Natural killer cell treated with Interleukin-12 subunit alpha and Interleukin-12 subunit beta and Interleukin-15 and Interleukin-18, amount 100 ng/mL, for 72 hours (primary cell): ENCODE data around the gene DCAF12L2. TPM values are rescaled to one million over a fixed set of nuclear protein-coding genes. Genes with fewer than 3 reads are reported as not detected.
"Not testable (repeated sequence)": the region's sequence is repeated elsewhere in the genome, so short reads cannot be mapped to it uniquely, and the experiment has no call there.

Experiments used
- ATAC-seq, 2 donors: fragments of 150-1000 bp; cut with Tn5 transposase in 1 of 2; sonication (Bioruptor Pico), chemical (Tn5 transposase) in 1 of 2; 2 replicates each; pipeline ENCODE4 v1.10.0; 2021
- DNase-seq: peaks from one replicate; pipeline ENCODE4 v3.0.0; 2022; ENCODE audit warnings: low spot score
- H3K27ac Mint-ChIP-seq, 2 donors: 1 replicate in 1 of 2; 2 replicates in 1 of 2; pipeline ENCODE4 v1.8.0; 2022; ENCODE audit warnings: mixed read lengths in 2 of 2, mild to moderate bottlenecking in 1 of 2, moderate library complexity in 1 of 2
- H3K27me3 Mint-ChIP-seq, 2 donors: 1 replicate in 1 of 2; 2 replicates in 1 of 2; pipeline ENCODE4 v1.8.0; 2022; ENCODE audit warnings: mixed read lengths in 2 of 2
- H3K36me3 Mint-ChIP-seq: one replicate; pipeline ENCODE4 v1.8.0; 2022; ENCODE audit warnings: mixed read lengths
- H3K4me1 Mint-ChIP-seq, 2 donors: 1 replicate in 1 of 2; 2 replicates in 1 of 2; pipeline ENCODE4 v1.8.0; 2022; ENCODE audit warnings: low read depth in 2 of 2, mixed read lengths in 2 of 2, mild to moderate bottlenecking in 1 of 2
- H3K4me3 Mint-ChIP-seq: one replicate; pipeline ENCODE4 v1.8.0; 2022; ENCODE audit warnings: mixed read lengths
- H3K9me3 Mint-ChIP-seq: 2 replicates; pipeline ENCODE4 v1.8.0; 2022; ENCODE audit warnings: mixed read lengths
- total RNA-seq, 2 donors: library from RNA; stranded (reverse); gene quantifications; one replicate each; pipeline ENCODE4 v1.2.3, GENCODE V29; 2022

Gene DCAF12L2
- not detected for total RNA-seq

DNA sequence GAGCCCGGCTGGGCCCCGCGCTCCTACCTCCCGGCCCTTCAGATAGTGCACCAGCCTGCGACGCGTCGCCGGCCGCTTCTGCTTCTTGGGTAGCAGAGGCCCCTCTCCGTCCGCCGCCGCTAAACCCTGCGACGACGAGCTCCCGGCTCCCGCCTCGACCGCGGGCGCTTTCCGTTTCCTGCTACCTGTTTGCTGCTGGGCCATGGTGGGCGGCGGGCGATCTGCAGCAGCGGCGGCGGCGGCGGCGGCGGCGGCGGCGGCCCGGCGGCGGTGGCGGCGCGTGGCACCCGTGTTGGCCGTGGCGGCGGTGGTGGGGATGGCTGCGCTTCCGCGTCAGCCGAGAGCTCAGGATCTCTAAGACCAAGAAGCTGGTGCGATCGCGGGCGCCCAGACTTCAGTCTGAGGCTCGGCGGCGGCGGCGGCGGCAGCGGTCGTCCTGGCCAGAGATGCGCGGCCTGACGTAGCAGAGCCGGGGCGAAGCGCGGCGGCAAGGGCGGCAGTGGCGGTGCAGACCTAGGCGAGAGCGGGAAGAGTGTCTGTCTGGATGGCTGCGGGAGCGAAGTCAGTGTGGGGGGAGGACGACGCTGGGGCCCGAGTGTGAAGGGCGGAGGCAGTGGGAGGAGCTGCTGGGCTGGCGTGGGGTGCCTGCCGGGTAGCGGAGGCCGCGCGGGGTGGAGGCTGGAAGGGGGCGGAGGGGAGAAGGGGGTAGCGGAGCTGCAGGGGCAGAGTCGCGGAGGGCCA lies at the start of gene DCAF12L2:
DCAF12L2 (minus strand) TSS at position 569 of the 741 bp plus-strand sequence; CDS start at position 204, 365 bp downstream.
- H3K4me3 Mint-ChIP-seq, result no peak within 1 kb of the TSS
- peaks cover 0 to 3% of the 10 kb centered on the region in 2 donors for H3K27me3 Mint-ChIP-seq
- peak in 1 of 2 donors; percentile 32 for ATAC-seq
- H3K4me1 Mint-ChIP-seq, result no peaks in the 10 kb centered on the region
- no peaks in the 10 kb centered on the region for H3K36me3 Mint-ChIP-seq
- no peak for DNase-seq
- H3K9me3 Mint-ChIP-seq, result peaks cover 2% of the 10 kb centered on the region
- H3K27ac Mint-ChIP-seq, result no peak within 1 kb of the TSS

DNA sequence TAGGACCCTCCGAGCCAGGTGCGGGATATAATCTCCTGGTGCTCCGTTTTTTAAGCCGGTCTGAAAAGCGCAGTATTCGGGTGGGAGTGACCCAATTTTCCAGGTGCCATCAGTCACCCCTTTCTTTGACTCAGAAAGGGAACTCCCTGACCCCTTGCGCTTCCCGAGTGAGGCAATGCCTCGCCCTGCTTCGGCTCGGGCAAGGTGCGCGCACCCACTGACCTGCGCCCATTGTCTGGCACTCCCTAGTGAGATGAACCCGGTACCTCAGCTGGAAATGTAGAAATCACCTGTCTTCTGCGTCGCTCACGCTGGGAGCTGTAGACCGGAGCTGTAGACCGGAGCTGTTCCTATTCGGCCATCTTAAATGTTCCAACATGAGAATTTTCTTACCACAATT lies 24.8 kb upstream of the DCAF12L2 start:
- not testable (repeated sequence) for H3K27ac Mint-ChIP-seq, H3K4me1 Mint-ChIP-seq, H3K36me3 Mint-ChIP-seq, H3K27me3 Mint-ChIP-seq, H3K4me3 Mint-ChIP-seq, H3K9me3 Mint-ChIP-seq, ATAC-seq, DNase-seq

DNA sequence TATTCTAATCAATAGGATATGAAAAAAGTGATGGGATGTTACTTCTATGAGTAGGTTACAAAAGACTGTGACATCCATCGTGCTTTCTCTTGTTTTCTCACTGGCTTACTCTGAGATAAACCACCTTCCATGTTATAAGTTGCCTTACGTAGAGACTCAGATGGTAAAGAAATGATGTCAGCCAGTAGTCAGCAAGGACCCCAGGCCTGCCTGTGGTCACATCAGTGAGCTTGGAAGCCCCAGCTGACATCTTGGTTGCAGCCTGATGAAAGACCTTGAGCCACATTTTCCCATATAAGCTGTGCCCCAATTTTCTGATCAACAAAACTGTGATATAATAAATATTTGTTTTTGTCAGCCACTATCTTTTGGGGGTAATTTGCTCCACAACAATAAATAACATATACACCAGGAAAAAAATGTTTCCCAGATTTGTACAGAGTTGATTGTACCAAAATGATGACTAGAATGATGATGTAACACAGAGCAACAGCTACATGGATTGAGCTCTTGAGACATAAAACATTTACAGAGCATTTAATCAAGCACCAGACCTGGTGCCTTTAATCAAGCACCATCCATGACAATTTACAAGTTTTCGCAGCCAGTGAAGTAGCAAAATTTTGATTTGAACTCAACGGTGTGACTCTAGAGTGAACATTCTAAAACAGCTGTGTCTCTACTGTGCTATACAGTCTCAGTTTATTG lies 11.2 kb upstream of the DCAF12L2 start:
- no peak overlapping the region for H3K27ac Mint-ChIP-seq
- no peaks in the 10 kb centered on the region for H3K27me3 Mint-ChIP-seq
- DNase-seq (no peak), ATAC-seq (no peak)
- no peak overlapping the region for H3K4me3 Mint-ChIP-seq
- H3K36me3 Mint-ChIP-seq, result no peaks in the 10 kb centered on the region
- no peaks in the 10 kb centered on the region for H3K4me1 Mint-ChIP-seq
- H3K9me3 Mint-ChIP-seq, result no peaks in the 10 kb centered on the region

DNA sequence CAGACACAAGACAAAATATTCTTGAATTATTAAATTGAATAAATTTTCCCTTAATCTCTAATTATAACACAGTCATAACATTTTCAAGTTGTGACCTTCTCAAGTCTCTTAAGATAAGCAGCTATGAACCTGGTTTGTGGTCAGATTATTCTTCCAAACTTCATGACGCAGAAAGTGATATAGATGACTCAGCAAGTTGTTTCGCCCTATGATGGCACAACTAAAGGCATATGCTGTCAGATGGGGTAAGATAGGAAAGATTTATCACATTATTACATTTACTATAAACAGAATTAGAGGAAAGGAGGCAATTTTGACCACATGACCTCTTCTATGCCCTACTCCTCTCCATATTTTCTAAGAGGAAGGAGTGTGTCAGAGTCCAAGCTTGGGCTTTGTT lies 4.6 kb upstream of the DCAF12L2 start:
- no peaks in the 10 kb centered on the region for H3K36me3 Mint-ChIP-seq
- no peak overlapping the region for H3K4me3 Mint-ChIP-seq
- H3K27ac Mint-ChIP-seq, result no peak overlapping the region
- DNase-seq (no peak), ATAC-seq (no peak)
- H3K4me1 Mint-ChIP-seq, result no peaks in the 10 kb centered on the region
- no peaks in the 10 kb centered on the region for H3K9me3 Mint-ChIP-seq
- H3K27me3 Mint-ChIP-seq, result no peaks in the 10 kb centered on the region

DNA sequence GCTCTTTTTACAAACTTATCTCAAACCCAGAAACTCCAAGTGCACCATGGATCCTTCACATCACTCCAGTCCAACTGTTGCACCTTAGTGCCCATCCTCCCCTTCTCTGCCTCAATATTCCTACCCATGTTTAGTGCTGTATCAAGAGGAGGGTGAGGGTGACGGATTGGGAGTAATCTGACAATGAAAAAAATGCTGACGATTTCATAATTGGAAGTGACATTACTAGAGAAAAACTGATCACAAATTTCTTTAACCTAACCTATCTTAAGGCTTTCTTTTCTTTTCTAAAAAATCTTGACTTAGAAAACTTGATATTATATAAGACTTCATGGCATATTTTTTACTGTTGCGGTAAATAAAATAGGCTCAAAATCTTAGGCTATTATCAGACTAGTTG lies 1.5 kb upstream of the DCAF12L2 start:
- no peak for DNase-seq
- Mint-ChIP-seq H3K4me3 (no peak overlapping the region), H3K9me3 (no peaks in the 10 kb centered on the region), H3K4me1 (no peaks in the 10 kb centered on the region), H3K36me3 (no peaks in the 10 kb centered on the region), H3K27me3 (peaks cover 0 to 3% of the 10 kb centered on the region in 2 donors), H3K27ac (no peak overlapping the region)
- no peak for ATAC-seq

DNA sequence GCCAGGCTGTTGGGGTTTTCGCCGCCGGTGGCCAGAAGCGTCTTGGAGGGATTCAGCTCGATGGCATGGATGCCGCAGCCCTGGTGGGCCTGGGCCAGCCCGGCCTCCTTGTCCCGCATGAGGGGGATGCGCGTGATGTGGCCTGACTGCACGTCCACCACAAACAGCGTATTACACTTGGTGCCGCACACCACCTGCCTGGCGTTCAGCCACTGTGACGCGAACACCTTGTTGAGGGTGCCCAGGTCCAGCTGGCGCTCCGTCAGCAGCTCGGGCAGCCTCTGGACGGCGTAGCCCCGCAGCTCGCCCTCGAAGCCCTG lies 728 bp downstream of the DCAF12L2 start:
- Mint-ChIP-seq H3K9me3 (peaks cover 2% of the 10 kb centered on the region), H3K27ac (no peak overlapping the region), H3K4me1 (no peaks in the 10 kb centered on the region), H3K4me3 (no peak overlapping the region), H3K27me3 (peaks cover 0 to 3% of the 10 kb centered on the region in 2 donors), H3K36me3 (no peaks in the 10 kb centered on the region)
- peak in 1 of 2 donors; percentile 24 for ATAC-seq
- DNase-seq, result no peak

DNA sequence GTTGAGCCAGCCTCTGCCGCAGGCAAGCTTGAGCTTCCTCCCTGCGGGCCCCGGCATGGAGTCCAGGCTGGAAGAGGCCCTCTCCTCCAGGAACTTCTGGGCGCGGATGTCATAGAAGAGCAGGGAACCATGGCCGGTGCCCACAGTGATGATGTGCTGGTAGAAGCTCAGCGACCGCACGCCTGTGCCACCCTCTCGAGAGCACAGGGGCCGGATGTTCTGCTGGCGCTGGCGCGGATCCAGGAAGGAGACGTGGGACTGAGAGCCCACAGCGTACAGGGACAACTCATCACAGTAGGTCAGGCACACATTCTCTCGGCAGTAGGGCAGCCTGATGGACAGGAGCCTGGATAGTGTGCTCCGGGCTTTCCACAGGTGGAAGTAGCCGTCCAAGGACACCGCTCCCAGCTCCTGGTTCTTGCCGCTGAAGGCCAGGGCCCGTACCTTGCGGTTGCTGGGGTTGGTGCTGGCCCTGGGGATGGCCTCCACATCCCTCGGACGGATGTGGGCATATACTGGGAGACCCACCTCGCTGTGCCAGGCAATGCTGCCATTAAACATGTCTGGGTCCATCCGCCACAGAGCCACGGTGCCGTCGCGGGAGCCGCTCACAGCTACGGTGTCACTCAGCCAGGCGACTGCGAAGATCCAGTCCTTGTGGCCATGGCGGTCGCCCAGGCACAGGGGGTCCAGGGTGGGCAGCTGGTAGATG lies 1.2 kb downstream of the DCAF12L2 start:
- Mint-ChIP-seq H3K36me3 (no peaks in the 10 kb centered on the region), H3K4me1 (no peaks in the 10 kb centered on the region), H3K9me3 (peaks cover 2% of the 10 kb centered on the region), H3K4me3 (no peak overlapping the region), H3K27me3 (peaks cover 0 to 3% of the 10 kb centered on the region in 2 donors), H3K27ac (no peak overlapping the region)
- DNase-seq (no peak), ATAC-seq (peak in 1 of 2 donors; percentile 43)

DNA sequence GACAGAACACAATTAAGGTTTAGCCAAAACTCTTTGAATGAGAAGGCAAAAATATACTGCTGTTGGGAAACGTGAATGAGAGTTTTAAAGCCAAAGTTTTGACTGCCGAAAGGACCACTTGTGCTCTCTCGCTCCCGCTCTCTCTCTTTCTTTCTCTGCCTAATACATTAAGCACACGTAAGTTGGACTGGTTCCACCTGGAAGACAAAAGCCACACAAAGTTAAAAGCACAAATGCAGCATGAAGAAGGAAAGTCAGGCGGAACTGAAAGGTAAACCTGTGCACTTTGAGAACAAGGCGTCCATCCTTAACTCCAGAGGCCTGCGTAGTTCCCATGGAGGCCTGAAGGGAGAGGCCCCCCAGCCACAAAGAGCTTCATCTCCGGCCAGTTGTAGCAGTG lies 1.9 kb downstream of the DCAF12L2 start:
- H3K4me1 Mint-ChIP-seq, result no peaks in the 10 kb centered on the region
- H3K36me3 Mint-ChIP-seq, result no peaks in the 10 kb centered on the region
- H3K27me3 Mint-ChIP-seq, result peaks cover 0 to 3% of the 10 kb centered on the region in 2 donors
- peaks cover 2% of the 10 kb centered on the region for H3K9me3 Mint-ChIP-seq
- H3K27ac Mint-ChIP-seq, result no peak overlapping the region
- H3K4me3 Mint-ChIP-seq, result no peak overlapping the region
- no peak for DNase-seq
- no peak for ATAC-seq

DNA sequence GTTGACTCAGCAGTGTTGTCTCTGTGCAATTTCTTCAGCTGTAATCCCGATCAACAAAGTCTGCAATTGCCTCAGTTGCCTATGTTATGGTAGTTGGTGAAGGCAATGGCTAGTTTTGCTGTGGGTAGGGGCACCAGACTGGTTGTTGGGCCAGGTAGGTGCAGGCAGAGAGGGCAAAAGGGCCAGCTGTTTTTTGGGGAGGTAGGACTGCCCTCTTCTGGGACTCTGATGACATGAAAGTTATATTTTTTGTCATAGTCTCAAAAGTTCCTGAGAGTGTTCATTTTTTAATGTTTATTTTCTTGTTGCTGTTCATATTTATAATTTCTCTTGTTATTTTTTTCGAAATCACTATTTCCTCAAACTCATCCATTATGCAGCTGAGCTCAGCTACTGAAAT lies 25.1 kb downstream of the DCAF12L2 start:
- DNase-seq (no peak), ATAC-seq (no peak)
- H3K4me3 Mint-ChIP-seq, result no peak overlapping the region
- no peaks in the 10 kb centered on the region for H3K36me3 Mint-ChIP-seq
- no peak overlapping the region for H3K27ac Mint-ChIP-seq
- H3K4me1 Mint-ChIP-seq, result no peaks in the 10 kb centered on the region
- H3K27me3 Mint-ChIP-seq, result no peaks in the 10 kb centered on the region
- no peaks in the 10 kb centered on the region for H3K9me3 Mint-ChIP-seq

DNA sequence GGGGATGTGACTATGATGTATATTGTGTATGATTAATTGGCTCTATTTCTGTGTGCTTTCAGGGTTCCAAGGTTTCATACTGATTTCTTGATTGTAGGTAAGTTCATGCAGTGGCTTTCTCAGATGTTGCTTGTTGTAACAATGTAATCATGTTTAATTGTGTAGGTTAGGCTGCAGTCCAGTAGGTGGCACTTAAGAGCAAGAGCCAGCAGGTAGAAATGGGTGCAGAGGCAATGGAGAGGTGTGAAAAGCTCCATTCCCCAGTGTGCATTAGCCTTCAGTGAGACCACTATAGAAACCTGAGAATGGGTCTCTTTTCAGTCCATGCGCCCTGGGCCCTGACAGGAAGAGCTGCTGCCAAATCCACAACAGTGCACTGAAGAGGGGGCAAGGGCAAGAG lies 28.2 kb downstream of the DCAF12L2 start:
- no peaks in the 10 kb centered on the region for H3K4me1 Mint-ChIP-seq
- no peaks in the 10 kb centered on the region for H3K9me3 Mint-ChIP-seq
- H3K27me3 Mint-ChIP-seq, result no peaks in the 10 kb centered on the region
- H3K4me3 Mint-ChIP-seq, result no peak overlapping the region
- no peaks in the 10 kb centered on the region for H3K36me3 Mint-ChIP-seq
- H3K27ac Mint-ChIP-seq, result no peak overlapping the region
- ATAC-seq, result no peak
- no peak for DNase-seq

DNA sequence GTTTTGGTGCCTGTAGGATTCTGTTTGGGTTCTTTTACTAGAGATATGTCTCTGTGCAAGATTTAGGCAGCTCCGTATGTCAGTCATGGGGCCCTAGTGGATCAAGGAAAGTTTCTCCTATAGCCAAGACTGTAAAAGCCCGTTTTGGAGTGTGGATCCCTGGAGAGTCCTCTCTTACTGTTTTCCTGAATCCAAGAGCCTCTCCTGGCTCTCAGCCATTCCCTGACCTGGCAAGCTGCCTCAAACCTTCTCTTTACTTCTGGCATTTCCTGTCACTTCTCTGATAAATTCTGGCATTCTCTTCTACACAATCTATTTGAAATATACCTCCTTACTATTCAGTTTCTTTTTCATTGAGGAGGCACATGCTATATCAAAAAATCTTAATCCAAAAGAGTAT lies 41.4 kb downstream of the DCAF12L2 start:
- no peaks in the 10 kb centered on the region for H3K36me3 Mint-ChIP-seq

More for the DNA sequence above, 41.4 kb downstream of the DCAF12L2 start:
- Mint-ChIP-seq H3K27me3 (no peaks in the 10 kb centered on the region), H3K9me3 (no peaks in the 10 kb centered on the region), H3K27ac (no peak overlapping the region), H3K4me3 (no peak overlapping the region), H3K4me1 (no peaks in the 10 kb centered on the region)
- no peak for ATAC-seq
- no peak for DNase-seq
